Measurements from ENCODE around the gene DDX39A. TPM values are rescaled to one million over a fixed set of nuclear protein-coding genes. Genes with fewer than 3 reads are reported as not detected.
"Not testable (repeated sequence)": the region's sequence is repeated elsewhere in the genome, so short reads cannot be mapped to it uniquely, and the experiment has no call there.

DDX39A gene
- polyA plus RNA-seq, 1 experiment: 64.0 TPM

- no peak overlapping the region for H3K4me3 ChIP-seq (ENCODE audit: low read depth, low read length)
- H3K36me3 ChIP-seq (ENCODE audit: control insufficient read depth, insufficient read depth, low read length): peaks cover 36% of the 10 kb centered on the region
- ChIA-PET CTCF (interaction anchor here (1.0 to 2.5 kb wide), 3 partner anchors 8 to 267 kb away, joined by 3 to 8 read pairs (median 3); no protein-coding TSS in a partner anchor), POLR2A (no interaction called here)
- H3K27me3 ChIP-seq (ENCODE audit: control insufficient read depth, insufficient read depth, low read length): no peaks in the 10 kb centered on the region
- no peak for TF ChIP-seq CTCF (IDR thresholded peaks at IDR 0.05; ENCODE audit: insufficient read depth, low read depth, low read length)
- DNase-seq (ENCODE audit: low read depth): no peak
These were observed 14.8 kb downstream of the DDX39A start for GRCh38 chr19:14404312-14404711.

GRCh38 chr19:14403145-14403930 is 15.8 kb downstream of the DDX39A start:
- DNase-seq (ENCODE audit: low read depth); POLR2A ChIA-PET; H3K4me3 ChIP-seq (ENCODE audit: low read depth, low read length); H3K27me3 ChIP-seq (ENCODE audit: control insufficient read depth, insufficient read depth, low read length): not testable (repeated sequence)
- CTCF ChIA-PET: interaction anchor here (0.7 to 1.0 kb wide), 3 partner anchors 20 to 69 kb away, joined by 3 to 4 read pairs (median 3); no protein-coding TSS in a partner anchor
- peaks cover 27% of the 10 kb centered on the region for H3K36me3 ChIP-seq (ENCODE audit: control insufficient read depth, insufficient read depth, low read length)

GRCh38 chr19:14402332-14403144 is 16.6 kb downstream of the DDX39A start:
- H3K27me3 ChIP-seq (ENCODE audit: control insufficient read depth, insufficient read depth, low read length): no peaks in the 10 kb centered on the region
- TF ChIP-seq CTCF (IDR thresholded peaks at IDR 0.05; ENCODE audit: insufficient read depth, low read depth, low read length): no peak
- H3K4me3 ChIP-seq (ENCODE audit: low read depth, low read length): no peak overlapping the region
- CTCF ChIA-PET: interaction anchor here (0.6 to 1.3 kb wide), 3 partner anchors 54 to 329 kb away, joined by 3 to 4 read pairs (median 3); no protein-coding TSS in a partner anchor
- DNase-seq (ENCODE audit: low read depth): peak; percentile 20
- POLR2A ChIA-PET: interaction anchor here (0.6 kb wide), 1 partner anchor 106 kb away, joined by 6 read pairs; no protein-coding TSS in a partner anchor
- H3K36me3 ChIP-seq (ENCODE audit: control insufficient read depth, insufficient read depth, low read length): peaks cover 22% of the 10 kb centered on the region

GRCh38 chr19:14401468-14402195 is 17.5 kb downstream of the DDX39A start:
- Histone ChIP-seq H3K27me3 (ENCODE audit: control insufficient read depth, insufficient read depth, low read length) (no peaks in the 10 kb centered on the region), H3K36me3 (ENCODE audit: control insufficient read depth, insufficient read depth, low read length) (peaks cover 18% of the 10 kb centered on the region), H3K4me3 (ENCODE audit: low read depth, low read length) (no peak overlapping the region)
- no peak for TF ChIP-seq CTCF (IDR thresholded peaks at IDR 0.05; ENCODE audit: insufficient read depth, low read depth, low read length)
- no peak for DNase-seq (ENCODE audit: low read depth)
- ChIA-PET POLR2A (no interaction called here), CTCF (interaction anchor here (1.0 to 1.3 kb wide), 3 partner anchors 46 to 265 kb away, joined by 3 to 4 read pairs (median 3); no protein-coding TSS in a partner anchor)

- DNase-seq (ENCODE audit: low read depth): no peak
- no peak overlapping the region for H3K4me3 ChIP-seq (ENCODE audit: low read depth, low read length)
- H3K27me3 ChIP-seq (ENCODE audit: control insufficient read depth, insufficient read depth, low read length): no peaks in the 10 kb centered on the region
- POLR2A ChIA-PET: no interaction called here
- peaks cover 21% of the 10 kb centered on the region for H3K36me3 ChIP-seq (ENCODE audit: control insufficient read depth, insufficient read depth, low read length)
- CTCF ChIA-PET: interaction anchor here (1.0 to 1.3 kb wide), 3 partner anchors 45 to 264 kb away, joined by 3 to 4 read pairs (median 3); no protein-coding TSS in a partner anchor
- TF ChIP-seq CTCF (IDR thresholded peaks at IDR 0.05; ENCODE audit: insufficient read depth, low read depth, low read length): no peak
These were observed 18.1 kb downstream of the DDX39A start for GRCh38 chr19:14400951-14401431.

GRCh38 chr19:14397168-14397567 is 22.0 kb downstream of the DDX39A start:
- H3K36me3 ChIP-seq (ENCODE audit: control insufficient read depth, insufficient read depth, low read length): peaks cover 24% of the 10 kb centered on the region
- CTCF ChIA-PET; DNase-seq (ENCODE audit: low read depth); H3K4me3 ChIP-seq (ENCODE audit: low read depth, low read length); H3K27me3 ChIP-seq (ENCODE audit: control insufficient read depth, insufficient read depth, low read length); POLR2A ChIA-PET: not testable (repeated sequence)

- H3K27me3 ChIP-seq (ENCODE audit: control insufficient read depth, insufficient read depth, low read length); DNase-seq (ENCODE audit: low read depth): not testable (repeated sequence)
These were observed 22.4 kb downstream of the DDX39A start for GRCh38 chr19:14396730-14397129.

More at GRCh38 chr19:14396730-14397129, 22.4 kb downstream of the DDX39A start:
- CTCF ChIA-PET: interaction anchor here (1.6 kb wide), 1 partner anchor 9 kb away, joined by 8 read pairs; no protein-coding TSS in a partner anchor
- POLR2A ChIA-PET; H3K4me3 ChIP-seq (ENCODE audit: low read depth, low read length): not testable (repeated sequence)
- peaks cover 24% of the 10 kb centered on the region for H3K36me3 ChIP-seq (ENCODE audit: control insufficient read depth, insufficient read depth, low read length)

All from BJ (cell line).